ENCODE measurements around the gene ZNHIT2.

ZNHIT2 gene

DNA sequence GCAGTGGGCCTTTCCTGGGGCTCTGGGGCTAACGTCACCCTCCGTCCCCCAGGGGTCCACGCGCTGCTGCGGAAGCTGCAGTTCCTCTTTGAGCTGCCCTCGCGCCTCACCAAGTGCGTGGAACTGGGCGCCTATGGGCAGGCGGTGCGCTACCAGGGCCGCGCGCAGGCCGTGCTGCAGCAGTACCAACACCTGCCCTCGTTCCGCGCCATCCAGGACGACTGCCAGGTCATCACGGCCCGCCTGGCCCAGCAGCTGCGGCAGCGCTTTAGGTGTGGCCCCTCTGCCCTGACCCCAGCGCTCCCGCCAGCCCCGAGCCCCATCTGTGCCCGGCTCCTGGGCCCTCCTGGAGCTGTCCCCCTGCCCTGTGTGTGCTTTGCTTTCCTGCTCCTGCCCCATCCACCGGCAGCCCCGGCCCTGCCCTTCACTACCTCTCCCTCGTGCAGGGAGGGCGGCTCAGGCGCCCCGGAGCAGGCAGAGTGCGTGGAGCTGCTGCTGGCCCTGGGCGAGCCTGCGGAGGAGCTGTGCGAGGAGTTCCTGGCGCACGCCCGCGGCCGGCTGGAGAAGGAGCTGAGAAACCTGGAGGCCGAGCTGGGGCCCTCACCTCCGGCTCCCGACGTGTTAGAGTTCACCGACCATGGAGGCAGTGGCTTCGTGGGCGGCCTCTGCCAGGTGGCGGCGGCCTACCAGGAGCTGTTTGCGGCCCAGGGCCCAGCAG lies 9.6 kb downstream of the ZNHIT2 start:
- H3K27me3 Mint-ChIP-seq, result no peaks in the 10 kb centered on the region
- no peak for ATAC-seq
- peaks cover 11% of the 10 kb centered on the region for H3K36me3 Mint-ChIP-seq
- H3K4me3 Mint-ChIP-seq, result no peak overlapping the region
- H3K9me3 Mint-ChIP-seq, result no peaks in the 10 kb centered on the region
- H3K4me1 Mint-ChIP-seq, result peaks cover 45% of the 10 kb centered on the region
- H3K27ac Mint-ChIP-seq, result no peak overlapping the region

DNA sequence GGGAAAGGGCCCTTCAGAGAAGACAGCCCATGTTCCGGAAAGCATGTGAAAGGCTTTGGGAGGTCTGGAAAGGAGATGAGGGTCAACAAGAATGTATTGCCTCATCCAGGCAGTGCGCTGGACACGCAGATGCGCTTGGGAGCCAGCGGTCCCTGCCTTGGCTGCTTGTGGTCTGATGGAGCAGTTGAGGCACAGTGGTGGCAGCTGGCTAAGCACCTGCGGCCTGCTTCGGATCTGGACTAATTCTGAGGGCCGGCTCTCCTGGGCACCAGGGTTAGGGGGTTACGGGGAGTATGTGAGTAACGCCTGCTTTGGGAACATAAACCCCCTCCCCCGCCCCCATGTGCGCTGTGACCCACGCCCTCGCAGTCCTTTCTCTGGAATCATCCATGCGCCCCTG lies 10.4 kb downstream of the ZNHIT2 start:
- Mint-ChIP-seq H3K27ac (no peak overlapping the region), H3K4me1 (peaks cover 39% of the 10 kb centered on the region), H3K36me3 (peaks cover 11% of the 10 kb centered on the region), H3K27me3 (no peaks in the 10 kb centered on the region), H3K4me3 (no peak overlapping the region), H3K9me3 (no peaks in the 10 kb centered on the region)
- ATAC-seq, result no peak

DNA sequence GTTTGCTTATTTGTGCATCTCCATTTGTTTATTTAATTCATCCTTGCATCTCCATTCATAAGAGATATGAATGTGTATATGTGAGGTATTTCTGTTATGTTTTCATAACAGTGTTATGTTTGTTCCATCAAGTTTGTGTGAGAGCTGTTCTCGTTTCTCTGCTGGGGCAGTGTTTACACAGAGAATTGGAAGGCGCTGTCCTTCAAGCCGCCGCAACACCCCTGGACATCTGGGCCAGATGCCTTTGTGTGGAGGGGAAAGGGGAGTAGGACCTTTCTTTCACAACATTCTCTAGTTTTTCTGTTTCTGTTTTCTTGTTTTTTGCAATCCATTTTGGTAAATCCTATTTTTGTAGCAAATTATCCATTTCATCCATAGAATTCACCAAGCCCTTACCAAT lies 12.9 kb downstream of the ZNHIT2 start:
- Mint-ChIP-seq H3K27me3 (no peaks in the 10 kb centered on the region), H3K9me3 (no peaks in the 10 kb centered on the region), H3K27ac (no peak overlapping the region), H3K36me3 (peaks cover 16% of the 10 kb centered on the region), H3K4me3 (no peak overlapping the region), H3K4me1 (peaks cover 17% of the 10 kb centered on the region)
- no peak for ATAC-seq

DNA sequence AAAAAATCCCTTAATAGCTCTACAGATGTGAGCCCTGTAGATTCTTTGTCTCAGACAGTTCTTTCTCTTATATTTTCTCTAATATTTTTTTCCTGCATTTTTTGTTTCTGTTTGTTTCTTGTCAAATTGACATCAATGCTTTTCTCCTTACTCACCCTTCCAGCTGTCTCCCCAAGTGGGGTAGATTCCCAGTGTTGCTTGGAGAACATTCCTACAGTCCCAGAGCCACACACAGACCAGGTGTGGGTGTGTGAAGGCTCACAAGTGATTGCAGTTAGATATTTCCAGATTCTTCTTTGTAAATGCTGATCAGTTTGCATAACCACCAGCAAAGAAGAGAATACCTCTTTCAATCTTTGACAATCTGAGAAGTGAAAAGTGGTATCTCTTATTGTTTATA lies 14.0 kb downstream of the ZNHIT2 start:
- no peak for ATAC-seq
- Mint-ChIP-seq H3K9me3 (no peaks in the 10 kb centered on the region), H3K27ac (no peak overlapping the region), H3K4me1 (peaks cover 24% of the 10 kb centered on the region), H3K27me3 (no peaks in the 10 kb centered on the region), H3K4me3 (no peak overlapping the region), H3K36me3 (peaks cover 16% of the 10 kb centered on the region)

DNA sequence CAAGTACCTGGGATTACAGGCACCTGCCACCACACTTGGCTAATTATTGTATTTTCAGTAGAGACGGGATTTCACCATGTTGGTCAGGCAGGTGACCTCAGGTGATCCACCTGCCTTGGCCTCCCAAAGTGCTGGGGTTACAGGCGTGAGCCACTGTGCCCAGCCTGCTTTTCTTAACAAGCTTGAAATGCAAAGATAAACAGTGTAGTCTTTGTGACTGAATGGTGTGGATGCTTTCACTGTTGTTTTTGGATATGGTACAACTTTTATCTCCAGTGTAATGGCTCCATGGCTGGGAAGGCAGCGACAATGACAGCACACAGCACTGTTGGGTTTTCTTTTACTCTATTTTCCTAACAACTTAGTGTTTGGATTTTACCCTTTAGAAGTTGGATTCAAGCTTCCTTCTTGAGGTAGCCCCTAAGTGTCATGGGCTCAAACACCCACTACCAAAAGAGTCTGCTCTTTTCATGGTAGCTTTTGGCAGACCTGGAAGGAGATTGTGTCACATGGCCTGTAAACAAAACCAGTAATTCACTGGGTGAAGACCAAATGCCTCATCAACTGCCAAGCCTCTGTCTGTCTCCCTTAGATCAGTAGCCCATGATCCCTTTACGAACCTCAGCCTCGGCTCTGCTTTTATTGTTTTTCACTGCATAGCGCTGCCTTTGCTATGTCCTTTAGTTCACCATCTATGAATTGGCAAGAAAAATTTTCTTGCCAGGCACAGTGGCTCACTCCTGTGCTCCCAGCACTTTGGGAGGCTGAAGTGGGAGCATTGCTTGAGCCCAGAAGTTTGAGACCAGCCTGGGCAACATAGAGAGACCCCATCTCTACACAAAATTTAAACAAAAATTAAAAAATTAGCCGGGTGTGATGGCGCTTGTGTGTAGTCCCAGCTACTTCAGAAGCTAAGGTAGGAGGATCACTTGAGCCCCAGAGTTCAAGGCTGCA lies 15.1 kb downstream of the ZNHIT2 start:
- Mint-ChIP-seq H3K4me1 (peaks cover 24% of the 10 kb centered on the region), H3K27ac (no peak overlapping the region), H3K36me3 (peaks cover 16% of the 10 kb centered on the region), H3K27me3 (no peaks in the 10 kb centered on the region), H3K9me3 (no peaks in the 10 kb centered on the region), H3K4me3 (no peak overlapping the region)
- no peak for ATAC-seq

DNA sequence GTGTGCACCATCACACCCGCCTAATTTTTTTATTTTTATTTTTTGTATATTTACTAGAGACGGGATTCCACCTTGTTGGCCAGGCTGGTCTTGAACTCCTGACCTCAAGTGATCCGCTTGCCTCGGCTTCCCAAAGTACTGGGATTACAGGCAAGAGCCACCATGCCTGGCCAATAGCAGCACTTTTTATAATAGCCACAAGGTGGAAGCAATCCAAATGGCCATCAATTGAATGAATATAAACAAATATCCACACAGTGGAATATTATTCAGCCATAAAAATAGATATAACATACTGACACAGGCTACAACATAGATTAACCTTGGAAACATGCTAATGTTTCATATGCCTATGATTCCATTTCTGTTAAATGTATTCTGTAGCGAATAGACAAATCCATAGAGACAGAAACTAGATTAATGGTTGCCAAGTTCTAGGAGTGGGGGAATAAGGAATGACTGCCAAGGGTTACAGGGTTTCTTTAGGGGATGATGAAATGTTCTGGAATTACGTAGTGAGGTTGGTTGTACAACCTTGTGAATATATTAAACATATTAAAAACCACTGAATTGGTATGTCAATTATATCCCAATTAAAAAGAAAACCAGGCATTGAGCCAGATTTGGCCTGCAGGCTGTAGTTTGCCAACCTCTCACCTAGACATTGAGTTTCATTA lies 16.7 kb downstream of the ZNHIT2 start:
- Mint-ChIP-seq H3K27me3 (no peaks in the 10 kb centered on the region), H3K4me1 (peaks cover 15% of the 10 kb centered on the region), H3K27ac (no peak overlapping the region), H3K4me3 (no peak overlapping the region), H3K9me3 (no peaks in the 10 kb centered on the region), H3K36me3 (peaks cover 5% of the 10 kb centered on the region)
- no peak for ATAC-seq

DNA sequence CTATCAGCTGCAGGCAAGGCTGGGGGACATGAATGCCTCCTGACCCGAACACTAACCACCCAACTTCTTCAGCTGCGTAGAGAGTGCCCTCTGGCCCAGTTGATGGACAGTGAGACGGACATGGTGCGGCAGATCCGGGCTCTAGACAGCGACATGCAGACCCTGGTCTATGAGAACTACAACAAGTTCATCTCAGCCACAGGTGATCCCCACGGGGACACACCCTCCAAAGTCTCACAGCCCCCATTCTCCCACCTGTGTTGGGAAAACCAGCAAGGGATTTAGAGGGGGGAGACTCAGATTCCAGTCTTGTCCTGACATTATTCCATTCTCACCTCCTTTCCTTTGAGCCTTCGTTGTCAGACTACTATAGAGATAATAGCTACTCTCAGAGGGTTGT lies 20.6 kb downstream of the ZNHIT2 start:
- H3K36me3 Mint-ChIP-seq, result peaks cover 5% of the 10 kb centered on the region
- no peak for ATAC-seq

DNA sequence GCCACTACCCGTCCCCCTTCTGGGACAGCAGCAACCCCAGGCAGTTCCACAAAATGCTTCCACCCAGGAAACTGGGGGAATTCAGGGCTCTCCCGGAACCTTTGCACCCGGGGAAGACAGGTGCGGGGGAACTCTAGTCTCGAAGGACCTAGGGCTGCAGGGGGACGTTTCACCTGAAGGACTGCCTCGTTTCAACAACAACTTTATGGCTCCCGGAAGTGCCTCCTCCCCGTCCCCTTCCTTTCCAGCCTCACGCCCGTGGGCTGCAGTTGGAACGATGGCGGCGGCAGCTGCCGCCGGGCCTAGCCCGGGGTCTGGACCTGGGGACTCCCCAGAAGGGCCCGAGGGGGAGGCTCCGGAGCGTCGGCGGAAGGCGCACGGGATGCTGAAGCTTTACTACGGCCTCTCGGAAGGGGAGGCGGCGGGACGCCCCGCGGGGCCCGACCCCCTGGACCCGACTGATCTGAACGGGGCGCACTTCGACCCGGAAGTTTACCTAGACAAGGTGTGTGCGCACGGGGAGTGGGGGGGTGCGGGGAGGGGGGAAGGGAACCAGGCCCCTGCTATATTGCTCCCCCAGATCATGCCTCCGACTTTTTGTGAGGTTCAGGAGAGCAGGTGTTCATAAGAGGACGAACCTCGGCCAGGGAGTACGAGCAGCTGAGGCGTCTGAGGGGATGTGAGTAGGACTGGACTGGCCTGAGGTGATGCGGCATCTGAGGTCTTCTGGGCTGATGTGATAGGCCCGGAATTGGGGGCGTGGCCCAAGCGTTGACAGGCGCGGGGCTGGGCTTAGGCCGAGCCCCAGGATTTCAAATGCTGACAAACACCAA lies 21.3 kb downstream of the ZNHIT2 start, which contains the start of gene VPS51:
Gene VPS51, plus strand, starts transcription at position 241 of the 833 bp plus-strand sequence. Its CDS starts 37 bp downstream, at position 278.
- H3K27ac Mint-ChIP-seq, result peak within 1 kb of the TSS; percentile 82
- peaks cover 5% of the 10 kb centered on the region for H3K36me3 Mint-ChIP-seq
- peak within 1 kb of the TSS; percentile 89 for H3K4me3 Mint-ChIP-seq
- peaks cover 17% of the 10 kb centered on the region for H3K4me1 Mint-ChIP-seq
- H3K9me3 Mint-ChIP-seq, result no peaks in the 10 kb centered on the region
- H3K27me3 Mint-ChIP-seq, result no peaks in the 10 kb centered on the region
- peak; percentile 98 for ATAC-seq

More for the DNA sequence above, 20.6 kb downstream of the ZNHIT2 start:
- Mint-ChIP-seq H3K4me3 (peak overlapping the region; percentile 89), H3K27ac (peak overlapping the region; percentile 82), H3K27me3 (no peaks in the 10 kb centered on the region), H3K9me3 (no peaks in the 10 kb centered on the region), H3K4me1 (peaks cover 17% of the 10 kb centered on the region)

DNA sequence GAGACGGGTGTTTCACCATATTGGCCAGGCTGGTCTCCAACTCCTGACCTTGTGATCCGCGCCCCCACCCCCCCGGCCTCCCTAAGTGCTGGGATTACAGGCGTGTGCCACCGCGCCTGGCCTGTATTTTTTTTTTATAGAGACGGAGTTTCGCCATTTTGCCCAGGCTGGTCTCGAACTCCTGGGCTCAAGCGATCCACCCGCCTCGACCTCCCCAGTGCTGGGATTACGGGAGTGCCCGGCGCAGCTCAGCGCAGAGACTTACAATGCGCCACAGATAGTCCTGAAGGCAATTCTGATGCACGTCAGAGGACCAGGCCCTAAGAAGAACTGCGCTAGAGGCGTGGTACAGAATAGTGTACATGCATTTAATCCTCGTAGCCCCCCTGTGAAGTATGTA lies 22.1 kb downstream of the ZNHIT2 start:
- no peaks in the 10 kb centered on the region for H3K36me3 Mint-ChIP-seq

DNA sequence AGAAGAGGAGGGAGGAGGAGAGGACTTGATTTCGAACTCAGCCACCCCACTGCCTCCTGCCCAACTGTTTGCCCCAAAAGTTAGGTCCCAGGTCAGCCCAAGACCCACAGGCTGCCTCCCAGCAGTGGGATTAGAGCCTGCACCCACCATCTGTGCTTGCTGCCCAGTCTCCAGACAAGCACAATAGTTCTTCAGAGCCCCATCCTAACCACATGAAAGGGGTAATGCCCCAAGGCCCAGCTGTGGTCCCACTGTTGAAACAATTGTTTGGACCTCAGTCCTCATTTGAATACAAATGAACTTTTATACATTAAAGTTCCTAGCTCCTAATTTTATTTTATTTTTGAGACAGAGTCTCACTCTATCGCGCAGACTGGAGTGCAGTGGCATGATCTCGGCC lies 26.9 kb downstream of the ZNHIT2 start:
- ATAC-seq, result no peak
- H3K9me3 Mint-ChIP-seq, result no peaks in the 10 kb centered on the region
- H3K27me3 Mint-ChIP-seq, result no peaks in the 10 kb centered on the region
- H3K27ac Mint-ChIP-seq, result no peak overlapping the region
- no peak overlapping the region for H3K4me3 Mint-ChIP-seq
- H3K36me3 Mint-ChIP-seq, result peaks cover 31% of the 10 kb centered on the region
- H3K4me1 Mint-ChIP-seq, result peaks cover 9% of the 10 kb centered on the region

More for the DNA sequence above, 22.1 kb downstream of the ZNHIT2 start:
- ATAC-seq, result no peak
- Mint-ChIP-seq H3K4me1 (peaks cover 17% of the 10 kb centered on the region), H3K9me3 (no peaks in the 10 kb centered on the region), H3K27ac (peak overlapping the region; percentile 82), H3K27me3 (no peaks in the 10 kb centered on the region), H3K4me3 (peak overlapping the region; percentile 89)

DNA sequence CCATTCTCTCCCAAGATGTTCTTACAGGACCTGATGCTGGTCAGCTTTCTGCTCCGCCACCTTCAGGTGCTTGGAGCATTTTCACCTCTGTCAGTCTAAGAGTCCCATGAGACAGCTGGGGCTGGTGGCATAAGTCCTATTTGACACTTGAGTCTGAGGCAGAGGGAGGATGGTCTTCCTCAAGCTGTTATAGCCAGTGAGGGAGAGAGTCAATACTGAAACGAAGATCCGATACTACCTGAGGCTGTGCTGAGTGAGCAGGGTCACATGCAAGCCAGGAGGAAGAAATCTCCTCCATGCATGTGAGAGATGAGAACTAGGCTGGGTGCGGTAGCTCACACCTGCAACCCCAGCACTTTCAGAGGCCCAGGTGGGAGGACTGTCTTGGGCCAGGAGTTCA lies 27.9 kb downstream of the ZNHIT2 start:
- H3K27ac Mint-ChIP-seq, result no peak overlapping the region
- no peak overlapping the region for H3K4me3 Mint-ChIP-seq
- H3K36me3 Mint-ChIP-seq, result peaks cover 34% of the 10 kb centered on the region
- H3K27me3 Mint-ChIP-seq, result no peaks in the 10 kb centered on the region
- peaks cover 18% of the 10 kb centered on the region for H3K4me1 Mint-ChIP-seq
- no peak for ATAC-seq
- no peaks in the 10 kb centered on the region for H3K9me3 Mint-ChIP-seq

DNA sequence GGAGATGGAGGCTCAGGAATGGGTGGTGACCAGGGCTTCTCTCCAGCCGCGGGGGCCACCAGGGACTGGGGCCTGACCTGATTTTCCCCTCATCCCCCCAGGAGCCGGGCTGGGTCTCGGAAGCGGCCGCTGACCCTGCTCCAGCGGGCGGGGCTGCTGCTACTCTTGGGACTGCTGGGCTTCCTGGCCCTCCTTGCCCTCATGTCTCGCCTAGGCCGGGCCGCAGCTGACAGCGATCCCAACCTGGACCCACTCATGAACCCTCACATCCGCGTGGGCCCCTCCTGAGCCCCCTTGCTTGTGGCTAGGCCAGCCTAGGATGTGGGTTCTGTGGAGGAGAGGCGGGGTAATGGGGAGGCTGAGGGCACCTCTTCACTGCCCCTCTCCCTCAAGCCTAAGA lies 29.7 kb downstream of the ZNHIT2 start:
- no peaks in the 10 kb centered on the region for H3K9me3 Mint-ChIP-seq
- no peak overlapping the region for H3K4me3 Mint-ChIP-seq
- H3K27ac Mint-ChIP-seq, result no peak overlapping the region
- no peaks in the 10 kb centered on the region for H3K27me3 Mint-ChIP-seq
- no peak for ATAC-seq
- H3K4me1 Mint-ChIP-seq, result peaks cover 36% of the 10 kb centered on the region
- peaks cover 34% of the 10 kb centered on the region for H3K36me3 Mint-ChIP-seq

DNA sequence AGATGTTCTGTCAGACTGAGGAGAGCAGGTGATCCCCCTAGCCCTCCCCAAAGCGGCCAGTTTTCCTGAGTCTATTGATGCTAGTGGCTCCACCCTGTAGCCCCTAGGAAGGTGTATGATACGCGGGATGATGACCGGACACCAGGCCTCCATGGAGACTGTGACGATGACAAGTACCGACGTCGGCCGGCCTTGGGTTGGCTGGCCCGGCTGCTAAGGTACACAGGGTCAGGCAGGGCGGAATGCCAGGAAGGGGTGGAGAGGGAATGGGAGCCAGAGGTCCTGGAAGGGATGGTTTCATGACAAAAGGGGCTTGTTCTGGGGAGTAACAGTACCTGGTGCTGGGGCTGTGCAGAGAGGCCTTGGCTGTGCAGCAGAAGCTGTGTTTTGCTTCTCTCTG lies 30.3 kb downstream of the ZNHIT2 start:
- ATAC-seq, result no peak
- Mint-ChIP-seq H3K27me3 (no peaks in the 10 kb centered on the region), H3K27ac (no peak overlapping the region), H3K4me3 (no peak overlapping the region), H3K4me1 (peaks cover 32% of the 10 kb centered on the region), H3K36me3 (peaks cover 34% of the 10 kb centered on the region), H3K9me3 (no peaks in the 10 kb centered on the region)

DNA sequence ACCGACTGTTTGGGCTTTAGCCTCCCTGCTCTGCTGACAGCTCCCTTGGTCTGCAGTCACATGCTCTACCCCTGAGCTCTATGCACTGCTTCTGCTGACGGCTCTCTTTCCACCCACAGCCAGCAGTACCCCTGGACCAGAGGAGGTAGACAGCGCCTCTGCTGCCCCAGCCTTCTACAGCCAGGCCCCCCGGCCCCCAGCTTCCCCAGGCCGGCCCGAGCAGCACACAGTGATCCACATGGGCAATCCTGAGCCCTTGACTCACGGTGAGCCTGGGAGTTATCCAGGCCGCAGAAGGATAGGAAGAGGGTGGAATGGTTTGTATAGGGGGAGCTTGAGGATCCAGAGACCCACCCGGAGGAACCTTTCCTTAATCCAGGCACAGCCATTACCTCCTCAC lies 30.7 kb downstream of the ZNHIT2 start:
- ATAC-seq, result no peak
- Mint-ChIP-seq H3K9me3 (no peaks in the 10 kb centered on the region), H3K4me1 (peaks cover 32% of the 10 kb centered on the region), H3K27ac (no peak overlapping the region), H3K36me3 (peaks cover 34% of the 10 kb centered on the region), H3K4me3 (no peak overlapping the region), H3K27me3 (no peaks in the 10 kb centered on the region)
